Measurements from ENCODE around the gene PLP1. TPM values are rescaled to one million over a fixed set of nuclear protein-coding genes. Genes with fewer than 3 reads are reported as not detected.

Gene PLP1
- total RNA-seq, 1 experiment from 2014 or later, result not detected

- Histone ChIP-seq H3K27ac (no peak overlapping the region), H3K27me3 (ENCODE audit: insufficient read depth, low read depth) (peaks cover 14% of the 10 kb centered on the region), H3K4me1 (replicated peaks; ENCODE audit: insufficient read depth) (no peaks in the 10 kb centered on the region), H3K79me2 (ENCODE audit: low read depth) (no peaks in the 10 kb centered on the region), H2AFZ (no peak overlapping the region), H3K9me2 (ENCODE audit: insufficient read depth) (no peaks in the 10 kb centered on the region), H4K20me1 (ENCODE audit: insufficient read depth) (no peaks in the 10 kb centered on the region), H3K4me2 (no peak overlapping the region), H3K9me3 (ENCODE audit: insufficient read depth, low read depth) (no peaks in the 10 kb centered on the region), H3K4me3 (no peak overlapping the region), H3F3A (ENCODE audit: insufficient read depth, low read depth) (no peaks in the 10 kb centered on the region), H3K36me3 (ENCODE audit: low read depth) (no peaks in the 10 kb centered on the region)
- ChIA-PET POLR2A (ENCODE audit: unreplicated experiment) (interaction anchor here (0.6 kb wide), 1 partner anchor 623 kb away, joined by 3 read pairs; no protein-coding TSS in a partner anchor), CTCF (no interaction called here)
- peak in 1 of 2 experiments; percentile 66 for DNase-seq
- BruUV-seq (replicated peaks), result no TSS peak
- intact Hi-C loops (cut with micrococcal nuclease; ENCODE audit: unreplicated experiment), result no loop called here
- TF ChIP-seq CTCF (conservative IDR thresholded peaks at IDR 0.05) (no peak), EZH2 (IDR thresholded peaks at IDR 0.05; ENCODE audit: low read depth) (no peak)
Measured at GRCh38 chrX:103792916-103793544, 16.4 kb downstream of the PLP1 start.

- Histone ChIP-seq H3K27me3 (ENCODE audit: insufficient read depth, low read depth) (peaks cover 13% of the 10 kb centered on the region), H3K27ac (no peak overlapping the region), H3K79me2 (ENCODE audit: low read depth) (no peaks in the 10 kb centered on the region), H3K36me3 (ENCODE audit: low read depth) (no peaks in the 10 kb centered on the region), H3K9me3 (ENCODE audit: insufficient read depth, low read depth) (no peaks in the 10 kb centered on the region), H3F3A (ENCODE audit: insufficient read depth, low read depth) (no peaks in the 10 kb centered on the region), H3K4me2 (no peak overlapping the region), H3K4me1 (replicated peaks; ENCODE audit: insufficient read depth) (no peaks in the 10 kb centered on the region), H4K20me1 (ENCODE audit: insufficient read depth) (no peaks in the 10 kb centered on the region), H2AFZ (no peak overlapping the region), H3K9me2 (ENCODE audit: insufficient read depth) (no peaks in the 10 kb centered on the region), H3K4me3 (no peak overlapping the region)
- POLR2A ChIA-PET (ENCODE audit: unreplicated experiment), result no interaction called here
- DNase-seq, result no peak
- CTCF ChIA-PET, result no interaction called here
- no TSS peak for BruUV-seq (replicated peaks)
- no peak for TF ChIP-seq CTCF (conservative IDR thresholded peaks at IDR 0.05)
- no peak for TF ChIP-seq EZH2 (IDR thresholded peaks at IDR 0.05; ENCODE audit: low read depth)
- intact Hi-C loops (cut with micrococcal nuclease; ENCODE audit: unreplicated experiment), result no loop called here
Measured at GRCh38 chrX:103793545-103793940, 16.9 kb downstream of the PLP1 start.

GRCh38 chrX:103794119-103794518 is 17.5 kb downstream of the PLP1 start:
- H3K4me2 ChIP-seq, result no peak overlapping the region
- no peaks in the 10 kb centered on the region for H3F3A ChIP-seq (ENCODE audit: insufficient read depth, low read depth)
- no peak for TF ChIP-seq EZH2 (IDR thresholded peaks at IDR 0.05; ENCODE audit: low read depth)
- TF ChIP-seq CTCF (conservative IDR thresholded peaks at IDR 0.05), result no peak
- H3K9me2 ChIP-seq (ENCODE audit: insufficient read depth), result no peaks in the 10 kb centered on the region
- H3K79me2 ChIP-seq (ENCODE audit: low read depth), result no peaks in the 10 kb centered on the region
- no TSS peak for BruUV-seq (replicated peaks)
- peaks cover 9% of the 10 kb centered on the region; the same call in 1 of the 2 replicates for H3K27me3 ChIP-seq (ENCODE audit: insufficient read depth, low read depth)
- POLR2A ChIA-PET (ENCODE audit: unreplicated experiment), result no interaction called here
- H3K4me3 ChIP-seq, result no peak overlapping the region
- no peak overlapping the region for H2AFZ ChIP-seq
- H3K27ac ChIP-seq, result no peak overlapping the region
- CTCF ChIA-PET, result no interaction called here
- no peaks in the 10 kb centered on the region for H3K9me3 ChIP-seq (ENCODE audit: insufficient read depth, low read depth)
- H3K36me3 ChIP-seq (ENCODE audit: low read depth), result no peaks in the 10 kb centered on the region
- no peaks in the 10 kb centered on the region for H3K4me1 ChIP-seq (replicated peaks; ENCODE audit: insufficient read depth)
- intact Hi-C loops (cut with micrococcal nuclease; ENCODE audit: unreplicated experiment), result no loop called here
- no peaks in the 10 kb centered on the region for H4K20me1 ChIP-seq (ENCODE audit: insufficient read depth)
- DNase-seq, result no peak
